Suprapubic skin (tissue), 4 donors: ENCODE results near the gene ARSD.

Experiments
- POLR2A ChIP-seq, 2 donors: fragments of 450-650 bp; IDR thresholded peaks; one replicate each; pipeline ENCODE4 v1.6.1; 2017; ENCODE audit warnings: antibody characterized with exemption in 2 of 2, mild to moderate bottlenecking in 2 of 2, moderate library complexity in 2 of 2
- POLR2AphosphoS5 ChIP-seq, 3 donors: sonication (generic); formaldehyde crosslinking; IDR thresholded peaks; one replicate each; pipeline ENCODE4 v1.6.1; 2017; ENCODE audit warnings: antibody characterized with exemption in 3 of 3
- TF ChIP-seq, protein P1 (sequence below), 2 donors: fragments of 200-600 bp in 1 of 2; fragments of 450-650 bp in 1 of 2; sonication (generic) in 1 of 2; IDR thresholded peaks; one replicate each; pipeline ENCODE4 v1.5.1; 2016 to 2019; ENCODE audit warnings: antibody characterized with exemption in 2 of 2, mild to moderate bottlenecking in 1 of 2, moderate library complexity in 1 of 2

GRCh38 chrX:2867206-2867605 is 61.9 kb downstream of the ARSD start:
- TF ChIP-seq, protein P1, sequence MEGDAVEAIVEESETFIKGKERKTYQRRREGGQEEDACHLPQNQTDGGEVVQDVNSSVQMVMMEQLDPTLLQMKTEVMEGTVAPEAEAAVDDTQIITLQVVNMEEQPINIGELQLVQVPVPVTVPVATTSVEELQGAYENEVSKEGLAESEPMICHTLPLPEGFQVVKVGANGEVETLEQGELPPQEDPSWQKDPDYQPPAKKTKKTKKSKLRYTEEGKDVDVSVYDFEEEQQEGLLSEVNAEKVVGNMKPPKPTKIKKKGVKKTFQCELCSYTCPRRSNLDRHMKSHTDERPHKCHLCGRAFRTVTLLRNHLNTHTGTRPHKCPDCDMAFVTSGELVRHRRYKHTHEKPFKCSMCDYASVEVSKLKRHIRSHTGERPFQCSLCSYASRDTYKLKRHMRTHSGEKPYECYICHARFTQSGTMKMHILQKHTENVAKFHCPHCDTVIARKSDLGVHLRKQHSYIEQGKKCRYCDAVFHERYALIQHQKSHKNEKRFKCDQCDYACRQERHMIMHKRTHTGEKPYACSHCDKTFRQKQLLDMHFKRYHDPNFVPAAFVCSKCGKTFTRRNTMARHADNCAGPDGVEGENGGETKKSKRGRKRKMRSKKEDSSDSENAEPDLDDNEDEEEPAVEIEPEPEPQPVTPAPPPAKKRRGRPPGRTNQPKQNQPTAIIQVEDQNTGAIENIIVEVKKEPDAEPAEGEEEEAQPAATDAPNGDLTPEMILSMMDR (IDR thresholded peaks at IDR 0.05) = no peak
- TF ChIP-seq POLR2A (IDR thresholded peaks at IDR 0.05) (no peak), POLR2AphosphoS5 (IDR thresholded peaks at IDR 0.05) (no peak)
